DOHH2 (cell line): ENCODE results near the gene ADGRG1.

ENCODE experiments used
- H3F3A ChIP-seq: fragments of 200-600 bp; sonication (generic), shearing (Covaris generic); 2 replicates; pipeline ENCODE4 v1.6.0; 2016; ENCODE audit warnings: antibody characterized with exemption, mild to moderate bottlenecking; ENCODE audit not compliant: control insufficient read depth, insufficient read depth
- H3K27ac ChIP-seq: fragments of 200-600 bp; sonication (generic); 2 replicates; pipeline ENCODE4 v1.5.1; 2014; ENCODE audit warnings: low read depth, mild to moderate bottlenecking, low read length, moderate library complexity
- H3K27me3 ChIP-seq: fragments of 200-600 bp; sonication (generic); 2 replicates; pipeline ENCODE4 v1.6.1; 2014; ENCODE audit warnings: mild to moderate bottlenecking, low read length, mixed read lengths; ENCODE audit not compliant: control insufficient read depth
- H3K36me3 ChIP-seq: fragments of 200-600 bp; sonication (generic); 2 replicates; pipeline ENCODE4 v1.6.1; 2014; ENCODE audit warnings: mild to moderate bottlenecking, low read length, moderate library complexity, mixed read lengths; ENCODE audit not compliant: control insufficient read depth
- H3K4me1 ChIP-seq: fragments of 200-600 bp; sonication (generic); 2 replicates; pipeline ENCODE4 v1.6.1; 2014; ENCODE audit warnings: mild to moderate bottlenecking, low read length, mixed read lengths; ENCODE audit not compliant: control insufficient read depth
- H3K4me2 ChIP-seq: fragments of 200-600 bp; sonication (generic); 2 replicates; pipeline ENCODE4 v1.6.0; 2014; ENCODE audit warnings: mild to moderate bottlenecking, low read length, moderate library complexity
- H3K4me3 ChIP-seq: fragments of 200-600 bp; sonication (generic); 2 replicates; pipeline ENCODE4 v1.5.1; 2014; ENCODE audit warnings: mild to moderate bottlenecking, low read length, mixed read lengths
- H3K79me2 ChIP-seq: fragments of 200-600 bp; sonication (generic); 2 replicates; pipeline ENCODE4 v1.6.1; 2014; ENCODE audit warnings: mild to moderate bottlenecking, low read length, mixed read lengths; ENCODE audit not compliant: control insufficient read depth
- H3K9me2 ChIP-seq: fragments of 200-600 bp; sonication (generic); replicated peaks from 2 replicates; pipeline ENCODE4 v1.6.1; 2014; ENCODE audit warnings: mild to moderate bottlenecking, low read length, mixed read lengths; ENCODE audit not compliant: control insufficient read depth
- H3K9me3 ChIP-seq: fragments of 200-600 bp; sonication (generic); 2 replicates; pipeline ENCODE4 v1.6.1; 2014; ENCODE audit warnings: antibody characterized with exemption, low read length, mixed read lengths; ENCODE audit not compliant: control insufficient read depth, insufficient read depth
- H4K20me1 ChIP-seq: fragments of 200-600 bp; sonication (generic); 2 replicates; pipeline ENCODE4 v1.6.0; 2014; ENCODE audit warnings: low read depth, mild to moderate bottlenecking, antibody characterized with exemption, low read length, moderate library complexity; ENCODE audit not compliant: control insufficient read depth, insufficient read depth
- EZH2phosphoT487 ChIP-seq: fragments of 200-600 bp; sonication (generic); IDR thresholded peaks from 2 replicates; pipeline ENCODE4 v1.6.1; 2017; ENCODE audit warnings: borderline replicate concordance, mild to moderate bottlenecking, antibody characterized with exemption, low read length, moderate library complexity, mixed read lengths
- TF ChIP-seq, protein P1 (sequence below): fragments of 200-600 bp; sonication (generic); IDR thresholded peaks from one replicate; pipeline ENCODE4 v1.5.1; 2014; ENCODE audit warnings: antibody characterized with exemption, mild to moderate bottlenecking, low read depth, low read length; ENCODE audit not compliant: poor library complexity, severe bottlenecking

The ADGRG1 gene

DNA sequence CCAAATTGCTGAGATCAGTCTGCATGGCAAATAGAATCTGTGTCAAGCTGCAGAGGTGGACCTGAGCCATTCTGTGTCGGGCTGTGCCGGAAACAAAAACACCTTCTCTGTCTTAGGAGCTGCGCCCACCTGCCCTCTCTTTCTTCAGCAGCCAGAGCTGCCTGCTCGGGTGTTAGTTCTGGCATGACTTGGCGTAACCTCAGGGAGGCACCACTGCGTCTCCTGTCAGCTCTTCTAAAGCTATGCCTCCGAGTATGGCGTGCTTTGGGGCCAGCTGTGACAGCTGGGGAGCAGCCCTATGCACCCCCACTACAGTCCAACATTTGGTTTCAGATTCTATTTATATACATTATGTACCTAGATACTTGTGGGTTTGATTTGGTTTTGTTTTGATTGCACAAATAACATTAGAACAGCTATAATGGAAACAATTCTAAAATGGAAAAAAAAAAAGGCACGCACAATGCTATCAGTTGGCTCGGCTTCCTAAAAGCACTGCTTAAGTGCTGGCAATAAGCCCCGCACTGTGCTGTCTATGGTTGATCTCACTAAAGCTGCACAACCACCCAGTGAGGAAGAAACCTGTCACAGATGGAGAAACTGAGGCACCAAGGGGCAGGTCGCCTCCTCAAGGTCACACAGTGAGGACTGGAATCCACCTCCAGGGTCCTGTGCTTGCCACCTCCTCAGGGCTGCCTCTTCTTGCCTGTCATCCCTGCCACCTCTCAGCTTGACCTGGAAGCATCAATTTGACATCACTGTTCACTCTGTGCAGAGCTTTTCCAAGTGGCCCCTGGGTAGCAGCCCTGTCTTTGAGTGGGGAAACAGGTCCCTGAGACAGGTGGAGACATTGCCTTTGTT lies 18.7 kb upstream of the ADGRG1 start:
- H3K4me1 ChIP-seq = no peaks in the 10 kb centered on the region
- no peaks in the 10 kb centered on the region for H3K9me2 ChIP-seq
- no peak overlapping the region for H3K27ac ChIP-seq
- no peaks in the 10 kb centered on the region for H3K9me3 ChIP-seq
- no peaks in the 10 kb centered on the region for H3K79me2 ChIP-seq
- no peaks in the 10 kb centered on the region for H3K36me3 ChIP-seq
- no peak overlapping the region for H3K4me3 ChIP-seq
- peaks cover 3% of the 10 kb centered on the region; the same call in 1 of the 2 replicates for H4K20me1 ChIP-seq
- H3K4me2 ChIP-seq = no peak overlapping the region
- no peak; the same call in 1 of the 2 replicates for TF ChIP-seq EZH2phosphoT487
- TF ChIP-seq, protein P1, sequence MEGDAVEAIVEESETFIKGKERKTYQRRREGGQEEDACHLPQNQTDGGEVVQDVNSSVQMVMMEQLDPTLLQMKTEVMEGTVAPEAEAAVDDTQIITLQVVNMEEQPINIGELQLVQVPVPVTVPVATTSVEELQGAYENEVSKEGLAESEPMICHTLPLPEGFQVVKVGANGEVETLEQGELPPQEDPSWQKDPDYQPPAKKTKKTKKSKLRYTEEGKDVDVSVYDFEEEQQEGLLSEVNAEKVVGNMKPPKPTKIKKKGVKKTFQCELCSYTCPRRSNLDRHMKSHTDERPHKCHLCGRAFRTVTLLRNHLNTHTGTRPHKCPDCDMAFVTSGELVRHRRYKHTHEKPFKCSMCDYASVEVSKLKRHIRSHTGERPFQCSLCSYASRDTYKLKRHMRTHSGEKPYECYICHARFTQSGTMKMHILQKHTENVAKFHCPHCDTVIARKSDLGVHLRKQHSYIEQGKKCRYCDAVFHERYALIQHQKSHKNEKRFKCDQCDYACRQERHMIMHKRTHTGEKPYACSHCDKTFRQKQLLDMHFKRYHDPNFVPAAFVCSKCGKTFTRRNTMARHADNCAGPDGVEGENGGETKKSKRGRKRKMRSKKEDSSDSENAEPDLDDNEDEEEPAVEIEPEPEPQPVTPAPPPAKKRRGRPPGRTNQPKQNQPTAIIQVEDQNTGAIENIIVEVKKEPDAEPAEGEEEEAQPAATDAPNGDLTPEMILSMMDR = no peak
- H3K27me3 ChIP-seq = peaks cover 45% of the 10 kb centered on the region
- H3F3A ChIP-seq = no peaks in the 10 kb centered on the region

GRCh38 chr16:57610611-57611010 lies 17.8 kb upstream of the ADGRG1 start:
- no peak overlapping the region for H3K4me2 ChIP-seq
- TF ChIP-seq, protein P1 = no peak
- TF ChIP-seq EZH2phosphoT487 = no peak
- H3K36me3 ChIP-seq = no peaks in the 10 kb centered on the region
- H3K4me1 ChIP-seq = no peaks in the 10 kb centered on the region
- no peak overlapping the region for H3K27ac ChIP-seq
- H3K9me3 ChIP-seq = no peaks in the 10 kb centered on the region
- H3K4me3 ChIP-seq = no peak overlapping the region
- H3F3A ChIP-seq = no peaks in the 10 kb centered on the region
- H3K9me2 ChIP-seq = no peaks in the 10 kb centered on the region
- H3K79me2 ChIP-seq = no peaks in the 10 kb centered on the region
- H4K20me1 ChIP-seq = peaks cover 3% of the 10 kb centered on the region; the same call in 1 of the 2 replicates
- H3K27me3 ChIP-seq = peaks cover 45% of the 10 kb centered on the region

DNA sequence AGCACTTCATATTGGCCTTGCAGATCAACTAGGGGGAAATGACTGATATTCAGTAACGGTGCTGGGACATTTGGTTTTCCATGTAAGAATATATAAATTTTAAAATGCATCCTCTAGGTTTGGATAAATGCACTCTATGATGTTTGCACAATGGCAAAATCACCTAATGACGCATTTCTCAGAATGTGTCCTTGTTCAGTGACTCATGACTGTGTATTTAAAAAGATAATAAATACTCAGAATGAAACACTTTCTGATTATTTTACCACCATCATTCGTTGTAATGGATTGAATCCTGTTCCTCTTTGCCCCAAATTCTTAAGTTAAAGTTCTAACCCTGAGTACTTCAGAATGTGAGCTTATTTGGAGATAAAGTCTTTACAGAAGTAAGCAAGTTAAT lies 17.2 kb upstream of the ADGRG1 start:
- H3K27me3 ChIP-seq = peaks cover 42% of the 10 kb centered on the region
- H3K27ac ChIP-seq = no peak overlapping the region
- no peaks in the 10 kb centered on the region for H3K4me1 ChIP-seq
- TF ChIP-seq, protein P1 = no peak
- TF ChIP-seq EZH2phosphoT487 = no peak
- H4K20me1 ChIP-seq = peaks cover 3% of the 10 kb centered on the region; the same call in 1 of the 2 replicates
- H3K9me3 ChIP-seq = no peaks in the 10 kb centered on the region
- no peaks in the 10 kb centered on the region for H3K36me3 ChIP-seq
- H3K79me2 ChIP-seq = no peaks in the 10 kb centered on the region
- H3K4me3 ChIP-seq = no peak overlapping the region
- no peaks in the 10 kb centered on the region for H3K9me2 ChIP-seq
- no peaks in the 10 kb centered on the region for H3F3A ChIP-seq
- no peak overlapping the region for H3K4me2 ChIP-seq
